GM12878 (cell line): Measurements from ENCODE around the gene DIP2C.

ENCODE experiments used
- BHLHE40 ChIP-seq, 2 experiments: fragments of 450-650 bp in 1 of 2; IDR thresholded peaks; 2 replicates each; pipeline ENCODE4 v1.6.1; 2011 to 2017; ENCODE audit warnings: low read depth in 2 of 2, borderline replicate concordance in 1 of 2, improper control_type of control experiment in 1 of 2, low read length in 1 of 2, mild to moderate bottlenecking in 1 of 2
- CBX5 ChIP-seq: sonication (generic); IDR thresholded peaks from 2 replicates; pipeline ENCODE4 v1.6.1; 2016; ENCODE audit warnings: low read depth, moderate library complexity, mild to moderate bottlenecking, inconsistent platforms
- CHD2 ChIP-seq: IDR thresholded peaks from 2 replicates; pipeline ENCODE4 v1.6.1; 2011; ENCODE audit warnings: low read depth, low read length, improper control_type of control experiment, borderline replicate concordance
- EGR1 ChIP-seq, 2 experiments: IDR thresholded peaks; 1 replicate in 1 of 2; 2 replicates in 1 of 2; pipeline ENCODE4 v1.6.1; 2011 to 2012; ENCODE audit warnings: low read depth in 2 of 2, low read length in 2 of 2, borderline replicate concordance in 1 of 2, mild to moderate bottlenecking in 1 of 2, moderate library complexity in 1 of 2
- EP300 ChIP-seq, 2 experiments: fragments of 150-350 bp in 1 of 2; IDR thresholded peaks; 2 replicates each; pipeline ENCODE4 v1.6.1; 2011 to 2012; ENCODE audit warnings: low read depth in 2 of 2, low read length in 2 of 2, borderline replicate concordance in 1 of 2, improper control_type of control experiment in 1 of 2, inconsistent platforms in 1 of 2; ENCODE audit not compliant: control insufficient read depth in 1 of 2
- JUND ChIP-seq: IDR thresholded peaks from 2 replicates; pipeline ENCODE4 v1.6.1; 2012; ENCODE audit warnings: low read depth, mild to moderate bottlenecking, low read length, improper control_type of control experiment, moderate library complexity
- MXI1 ChIP-seq: fragments of 150-350 bp; IDR thresholded peaks from 2 replicates; pipeline ENCODE4 v1.6.1; 2011; ENCODE audit warnings: low read depth, mild to moderate bottlenecking, inconsistent platforms, low read length, improper control_type of control experiment
- NFYB ChIP-seq: IDR thresholded peaks from 2 replicates; pipeline ENCODE4 v1.6.1; 2011; ENCODE audit warnings: low read depth, mild to moderate bottlenecking, low read length, improper control_type of control experiment, moderate library complexity; ENCODE audit not compliant: insufficient read depth
- NR2C1 ChIP-seq: fragments of 450-650 bp; IDR thresholded peaks from 2 replicates; pipeline ENCODE4 v1.6.1; 2017; ENCODE audit warnings: antibody characterized with exemption, mild to moderate bottlenecking, moderate library complexity
- TF ChIP-seq, protein P1 (sequence below), 3 experiments: IDR thresholded peaks in 2 of 3; conservative IDR thresholded peaks in 1 of 3; 2 replicates each; pipeline ENCODE4 v1.5.1; 2011; ENCODE audit warnings: low read depth in 3 of 3, low read length in 3 of 3, mild to moderate bottlenecking in 3 of 3, control low read depth in 2 of 3, moderate library complexity in 2 of 3, inconsistent platforms in 1 of 3, mixed read lengths in 1 of 3; ENCODE audit not compliant: control insufficient read depth in 2 of 3, insufficient read depth in 1 of 3; ENCODE audit errors: extremely low read depth in 1 of 3
- TF ChIP-seq, protein P2 (sequence below): IDR thresholded peaks from 2 replicates; pipeline ENCODE4 v1.6.1; 2012; ENCODE audit warnings: mild to moderate bottlenecking, low read depth, low read length
- TF ChIP-seq, protein P3 (sequence below): IDR thresholded peaks from 2 replicates; pipeline ENCODE4 v1.6.1; 2012; ENCODE audit warnings: low read depth, low read length, improper control_type of control experiment

GRCh38 chr10:510415-510881 lies 179.0 kb downstream of the DIP2C start:
- TF ChIP-seq NR2C1, result no peak
- TF ChIP-seq EGR1 (IDR thresholded peaks at IDR 0.05; ENCODE audit: borderline replicate concordance in 1 of 2, low read depth in 2 of 2, low read length in 2 of 2), result no peak
- no peak for TF ChIP-seq CHD2
- TF ChIP-seq NFYB, result no peak
- no peak for TF ChIP-seq MXI1
- TF ChIP-seq, protein P1, sequence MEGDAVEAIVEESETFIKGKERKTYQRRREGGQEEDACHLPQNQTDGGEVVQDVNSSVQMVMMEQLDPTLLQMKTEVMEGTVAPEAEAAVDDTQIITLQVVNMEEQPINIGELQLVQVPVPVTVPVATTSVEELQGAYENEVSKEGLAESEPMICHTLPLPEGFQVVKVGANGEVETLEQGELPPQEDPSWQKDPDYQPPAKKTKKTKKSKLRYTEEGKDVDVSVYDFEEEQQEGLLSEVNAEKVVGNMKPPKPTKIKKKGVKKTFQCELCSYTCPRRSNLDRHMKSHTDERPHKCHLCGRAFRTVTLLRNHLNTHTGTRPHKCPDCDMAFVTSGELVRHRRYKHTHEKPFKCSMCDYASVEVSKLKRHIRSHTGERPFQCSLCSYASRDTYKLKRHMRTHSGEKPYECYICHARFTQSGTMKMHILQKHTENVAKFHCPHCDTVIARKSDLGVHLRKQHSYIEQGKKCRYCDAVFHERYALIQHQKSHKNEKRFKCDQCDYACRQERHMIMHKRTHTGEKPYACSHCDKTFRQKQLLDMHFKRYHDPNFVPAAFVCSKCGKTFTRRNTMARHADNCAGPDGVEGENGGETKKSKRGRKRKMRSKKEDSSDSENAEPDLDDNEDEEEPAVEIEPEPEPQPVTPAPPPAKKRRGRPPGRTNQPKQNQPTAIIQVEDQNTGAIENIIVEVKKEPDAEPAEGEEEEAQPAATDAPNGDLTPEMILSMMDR (IDR thresholded peaks at IDR 0.05 in 2 of 3, conservative IDR thresholded peaks at IDR 0.05 in 1 of 3; ENCODE audit: control insufficient read depth in 2 of 3, extremely low read depth in 1 of 3, insufficient read depth in 1 of 3, low read depth in 3 of 3, low read length in 3 of 3), result no peak
- TF ChIP-seq JUND, result no peak
- TF ChIP-seq, protein P2, sequence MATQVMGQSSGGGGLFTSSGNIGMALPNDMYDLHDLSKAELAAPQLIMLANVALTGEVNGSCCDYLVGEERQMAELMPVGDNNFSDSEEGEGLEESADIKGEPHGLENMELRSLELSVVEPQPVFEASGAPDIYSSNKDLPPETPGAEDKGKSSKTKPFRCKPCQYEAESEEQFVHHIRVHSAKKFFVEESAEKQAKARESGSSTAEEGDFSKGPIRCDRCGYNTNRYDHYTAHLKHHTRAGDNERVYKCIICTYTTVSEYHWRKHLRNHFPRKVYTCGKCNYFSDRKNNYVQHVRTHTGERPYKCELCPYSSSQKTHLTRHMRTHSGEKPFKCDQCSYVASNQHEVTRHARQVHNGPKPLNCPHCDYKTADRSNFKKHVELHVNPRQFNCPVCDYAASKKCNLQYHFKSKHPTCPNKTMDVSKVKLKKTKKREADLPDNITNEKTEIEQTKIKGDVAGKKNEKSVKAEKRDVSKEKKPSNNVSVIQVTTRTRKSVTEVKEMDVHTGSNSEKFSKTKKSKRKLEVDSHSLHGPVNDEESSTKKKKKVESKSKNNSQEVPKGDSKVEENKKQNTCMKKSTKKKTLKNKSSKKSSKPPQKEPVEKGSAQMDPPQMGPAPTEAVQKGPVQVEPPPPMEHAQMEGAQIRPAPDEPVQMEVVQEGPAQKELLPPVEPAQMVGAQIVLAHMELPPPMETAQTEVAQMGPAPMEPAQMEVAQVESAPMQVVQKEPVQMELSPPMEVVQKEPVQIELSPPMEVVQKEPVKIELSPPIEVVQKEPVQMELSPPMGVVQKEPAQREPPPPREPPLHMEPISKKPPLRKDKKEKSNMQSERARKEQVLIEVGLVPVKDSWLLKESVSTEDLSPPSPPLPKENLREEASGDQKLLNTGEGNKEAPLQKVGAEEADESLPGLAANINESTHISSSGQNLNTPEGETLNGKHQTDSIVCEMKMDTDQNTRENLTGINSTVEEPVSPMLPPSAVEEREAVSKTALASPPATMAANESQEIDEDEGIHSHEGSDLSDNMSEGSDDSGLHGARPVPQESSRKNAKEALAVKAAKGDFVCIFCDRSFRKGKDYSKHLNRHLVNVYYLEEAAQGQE, result no peak
- TF ChIP-seq BHLHE40 (IDR thresholded peaks at IDR 0.05; ENCODE audit: borderline replicate concordance in 1 of 2, low read depth in 2 of 2, low read length in 1 of 2), result no peak
- TF ChIP-seq, protein P3, sequence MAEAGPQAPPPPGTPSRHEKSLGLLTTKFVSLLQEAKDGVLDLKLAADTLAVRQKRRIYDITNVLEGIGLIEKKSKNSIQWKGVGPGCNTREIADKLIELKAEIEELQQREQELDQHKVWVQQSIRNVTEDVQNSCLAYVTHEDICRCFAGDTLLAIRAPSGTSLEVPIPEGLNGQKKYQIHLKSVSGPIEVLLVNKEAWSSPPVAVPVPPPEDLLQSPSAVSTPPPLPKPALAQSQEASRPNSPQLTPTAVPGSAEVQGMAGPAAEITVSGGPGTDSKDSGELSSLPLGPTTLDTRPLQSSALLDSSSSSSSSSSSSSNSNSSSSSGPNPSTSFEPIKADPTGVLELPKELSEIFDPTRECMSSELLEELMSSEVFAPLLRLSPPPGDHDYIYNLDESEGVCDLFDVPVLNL, result no peak
- TF ChIP-seq CBX5, result no peak
- no peak for TF ChIP-seq EP300 (IDR thresholded peaks at IDR 0.05; ENCODE audit: borderline replicate concordance in 1 of 2, control insufficient read depth in 1 of 2, low read depth in 2 of 2, low read length in 2 of 2)
